Natural killer cell (primary cell): ENCODE data around the gene C17orf67. TPM values are rescaled to one million over a fixed set of nuclear protein-coding genes. Genes with fewer than 3 reads are reported as not detected.

Source experiments
- ATAC-seq, 3 donors: fragments of 150-1000 bp in 2 of 3; fragments of 200-7000 bp in 1 of 3; cut with Tn5 transposase; 1 replicate in 1 of 3; 2 replicates in 2 of 3; pipeline ENCODE4 v1.10.0; 2021; ENCODE audit warnings: mild to moderate bottlenecking in 2 of 3, moderate library complexity in 2 of 3
- DNase-seq, 2 donors: peaks; one replicate each; pipeline versions ENCODE4 v3.0.0 to v3.0.0-alpha.2; 2013 to 2021; ENCODE audit warnings: mixed read lengths in 1 of 2
- H3K27ac ChIP-seq: one replicate; pipeline ENCODE4 v1.5.1; 2013; ENCODE audit warnings: mild to moderate bottlenecking, low read length
- H3K27me3 ChIP-seq: one replicate; pipeline ENCODE4 v1.6.1; 2013; ENCODE audit warnings: low read length; ENCODE audit not compliant: control insufficient read depth, insufficient read depth
- H3K36me3 ChIP-seq: one replicate; pipeline ENCODE4 v1.6.1; 2013; ENCODE audit warnings: low read length; ENCODE audit not compliant: control insufficient read depth, insufficient read depth
- H3K4me1 ChIP-seq: one replicate; pipeline ENCODE4 v1.6.1; 2013; ENCODE audit warnings: low read length; ENCODE audit not compliant: control insufficient read depth, insufficient read depth
- H3K4me3 ChIP-seq: one replicate; pipeline ENCODE4 v1.5.1; 2013; ENCODE audit warnings: low read length
- H3K9me3 ChIP-seq: one replicate; pipeline ENCODE4 v1.6.1; 2013; ENCODE audit warnings: low read length; ENCODE audit not compliant: control insufficient read depth, insufficient read depth
- H3K27ac Mint-ChIP-seq, 2 donors: one replicate each; pipeline ENCODE4 v1.8.0; 2022; ENCODE audit warnings: mild to moderate bottlenecking in 2 of 2, mixed read lengths in 2 of 2, moderate library complexity in 1 of 2
- H3K27me3 Mint-ChIP-seq, 2 donors: one replicate each; pipeline ENCODE4 v1.8.0; 2022; ENCODE audit warnings: low read depth in 2 of 2, mixed read lengths in 2 of 2
- H3K36me3 Mint-ChIP-seq: one replicate; pipeline ENCODE4 v1.8.0; 2022; ENCODE audit warnings: mixed read lengths
- H3K4me1 Mint-ChIP-seq, 2 donors: one replicate each; pipeline ENCODE4 v1.8.0; 2022; ENCODE audit warnings: mixed read lengths in 2 of 2
- H3K4me3 Mint-ChIP-seq: one replicate; pipeline ENCODE4 v1.8.0; 2022; ENCODE audit warnings: mild to moderate bottlenecking, moderate library complexity, mixed read lengths
- H3K9me3 Mint-ChIP-seq, 2 donors: one replicate each; pipeline ENCODE4 v1.8.0; 2022; ENCODE audit warnings: mixed read lengths in 2 of 2
- CTCF ChIP-seq: fragments of 200-600 bp; IDR thresholded peaks from one replicate; pipeline ENCODE4 v1.8.0; 2022; ENCODE audit warnings: antibody characterized with exemption
- WGBS: methylation state at CpG from one replicate; pipeline ENCODE4 v1.1.7; 2013; ENCODE audit warnings: missing lambda C conversion rate; ENCODE audit not compliant: insufficient coverage; 5-methylcytosine and 5-hydroxymethylcytosine counted together
- intact Hi-C: fragments of 100-400 bp; cut with micrococcal nuclease; formaldehyde crosslinking; loops from one replicate; pipeline ENCODE4 v1.14.2; 2022
- total RNA-seq, 4 donors: library from RNA; stranded (reverse); fragments of 120-200 nt in 1 of 4; gene quantifications; one replicate each; pipeline versions ENCODE4 v1.2.3 to v1.2.4, GENCODE V29; 2013 to 2022

C17orf67 gene
- total RNA-seq, 3 donors from 2014 or later (not counting 1 experiment from before 2014, with no cell fraction given): 3.4 to 4.8 (median 3.5) TPM

DNA sequence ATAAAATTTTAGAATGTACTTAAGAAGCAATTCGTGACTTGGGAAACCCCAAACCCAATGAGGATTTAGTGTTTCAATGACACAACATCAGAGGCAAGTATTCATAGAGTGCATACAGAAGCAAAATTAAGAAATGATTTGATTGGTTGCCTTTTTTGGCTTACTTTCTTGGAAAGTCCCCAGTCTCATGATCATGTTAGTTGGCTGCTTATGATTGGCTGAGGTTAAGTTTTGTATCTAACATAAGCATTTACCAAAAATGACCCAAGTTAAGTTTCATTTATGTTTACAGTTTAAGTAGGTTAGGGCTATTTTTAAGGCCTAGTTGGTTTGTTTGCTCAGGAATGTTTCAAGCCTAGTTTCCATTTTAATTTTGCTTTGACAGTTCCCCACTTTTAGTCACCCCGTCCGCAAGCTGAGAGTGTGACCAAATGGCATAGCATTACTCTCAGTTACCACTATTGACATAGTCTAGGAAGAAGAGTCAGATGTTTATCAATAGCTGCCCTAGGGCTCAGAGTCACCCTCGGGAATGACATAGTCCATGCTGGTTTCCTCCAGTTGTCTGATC, 36.4 kb upstream of the C17orf67 start:
- H3K36me3 Mint-ChIP-seq: no peaks in the 10 kb centered on the region
- 58% methylated on average over 4 of the region's 4 CpGs for WGBS
- Histone ChIP-seq H3K4me3 (no peak overlapping the region), H3K36me3 (no peaks in the 10 kb centered on the region), H3K27me3 (no peaks in the 10 kb centered on the region), H3K4me1 (no peaks in the 10 kb centered on the region), H3K9me3 (no peaks in the 10 kb centered on the region), H3K27ac (no peak overlapping the region)
- H3K27ac Mint-ChIP-seq: no peak overlapping the region
- H3K4me1 Mint-ChIP-seq: no peaks in the 10 kb centered on the region
- no peak for TF ChIP-seq CTCF
- no peak for DNase-seq
- peaks cover 0 to 3% of the 10 kb centered on the region in 2 donors for H3K27me3 Mint-ChIP-seq
- intact Hi-C loops: no loop called here
- no peak overlapping the region for H3K4me3 Mint-ChIP-seq
- no peaks in the 10 kb centered on the region for H3K9me3 Mint-ChIP-seq
- ATAC-seq: peak in 2 of 3 donors; percentile 52 to 53

GRCh38 chr17:56868716-56869115, 35.0 kb upstream of the C17orf67 start:
- DNase-seq (no peak), ATAC-seq (no peak)
- H3K9me3 Mint-ChIP-seq: no peaks in the 10 kb centered on the region
- no peak overlapping the region for H3K27ac ChIP-seq
- H3K27ac Mint-ChIP-seq: no peak overlapping the region
- no peaks in the 10 kb centered on the region for H3K9me3 ChIP-seq
- no peaks in the 10 kb centered on the region for H3K36me3 Mint-ChIP-seq
- H3K4me3 ChIP-seq: no peak overlapping the region
- H3K27me3 Mint-ChIP-seq: no peaks in the 10 kb centered on the region
- H3K4me3 Mint-ChIP-seq: no peak overlapping the region
- WGBS: 99% methylated on average over 3 of the region's 3 CpGs
- intact Hi-C loops: no loop called here
- no peaks in the 10 kb centered on the region for H3K4me1 Mint-ChIP-seq
- H3K27me3 ChIP-seq: no peaks in the 10 kb centered on the region
- TF ChIP-seq CTCF: no peak
- peaks cover 8% of the 10 kb centered on the region for H3K36me3 ChIP-seq
- H3K4me1 ChIP-seq: no peaks in the 10 kb centered on the region

GRCh38 chr17:56867948-56868376, 34.2 kb upstream of the C17orf67 start:
- H3K36me3 ChIP-seq: peaks cover 14% of the 10 kb centered on the region
- no peaks in the 10 kb centered on the region for H3K27me3 ChIP-seq
- intact Hi-C loops: no loop called here
- no peak overlapping the region for H3K27ac ChIP-seq
- H3K27ac Mint-ChIP-seq: no peak overlapping the region
- TF ChIP-seq CTCF: no peak
- no peak overlapping the region for H3K4me3 Mint-ChIP-seq
- WGBS: 75% methylated on average over 2 of the region's 2 CpGs
- H3K4me1 Mint-ChIP-seq: no peaks in the 10 kb centered on the region
- no peaks in the 10 kb centered on the region for H3K9me3 ChIP-seq
- DNase-seq (no peak), ATAC-seq (no peak)
- no peaks in the 10 kb centered on the region for H3K27me3 Mint-ChIP-seq
- no peaks in the 10 kb centered on the region for H3K9me3 Mint-ChIP-seq
- H3K4me1 ChIP-seq: no peaks in the 10 kb centered on the region
- H3K4me3 ChIP-seq: no peak overlapping the region
- no peaks in the 10 kb centered on the region for H3K36me3 Mint-ChIP-seq

DNA sequence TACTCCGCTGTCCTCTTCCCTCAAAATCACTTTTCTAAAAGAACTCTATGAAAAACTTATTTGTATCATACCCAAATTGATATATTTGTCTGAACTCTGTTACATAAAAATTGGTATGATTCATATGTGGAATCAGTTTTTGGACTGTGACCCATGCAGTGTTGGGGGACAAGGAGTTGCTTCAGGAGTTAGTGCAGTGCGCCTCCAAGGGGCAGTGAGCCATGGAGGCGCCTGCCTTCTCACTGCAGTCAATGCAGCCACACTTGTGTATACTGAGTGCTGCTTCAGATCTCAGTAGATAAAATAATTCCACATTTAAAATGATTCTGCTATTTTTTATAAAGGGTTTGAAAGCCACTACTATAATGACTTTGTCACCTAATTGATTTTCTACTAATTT, 32.8 kb upstream of the C17orf67 start:
- no peaks in the 10 kb centered on the region for H3K9me3 ChIP-seq
- intact Hi-C loops: no loop called here
- H3K4me1 Mint-ChIP-seq: no peaks in the 10 kb centered on the region
- no peak for TF ChIP-seq CTCF
- ATAC-seq (no peak), DNase-seq (peak in 1 of 2 donors; percentile 37)
- H3K27ac Mint-ChIP-seq: no peak overlapping the region
- H3K4me1 ChIP-seq: no peaks in the 10 kb centered on the region
- H3K36me3 ChIP-seq: peaks cover 23% of the 10 kb centered on the region
- no peaks in the 10 kb centered on the region for H3K9me3 Mint-ChIP-seq
- H3K36me3 Mint-ChIP-seq: peaks cover 13% of the 10 kb centered on the region
- H3K27me3 ChIP-seq: no peaks in the 10 kb centered on the region
- H3K27ac ChIP-seq: no peak overlapping the region
- no peak overlapping the region for H3K4me3 Mint-ChIP-seq
- no peak overlapping the region for H3K4me3 ChIP-seq
- no peaks in the 10 kb centered on the region for H3K27me3 Mint-ChIP-seq
- WGBS: 73% methylated on average over 2 of the region's 3 CpGs
